Measurements from ENCODE around the gene DDX41.
"Not testable (repeated sequence)": the region's sequence is repeated elsewhere in the genome, so short reads cannot be mapped to it uniquely, and the experiment has no call there.

DDX41 gene

GRCh38 chr5:177516601-177517568 lies at the start of gene DDX41:
TSS of gene DDX41 (minus strand) at chr5:177516961. CDS start at chr5:177516945, 16 bp downstream.
- in situ Hi-C loops (cut with MboI; ENCODE audit: low sequenced_read_pairs), result no loop called here

GRCh38 chr5:177565046-177565445 lies 48.3 kb upstream of the DDX41 start:
- in situ Hi-C loops (cut with MboI; ENCODE audit: low sequenced_read_pairs), result no loop called here

DNA sequence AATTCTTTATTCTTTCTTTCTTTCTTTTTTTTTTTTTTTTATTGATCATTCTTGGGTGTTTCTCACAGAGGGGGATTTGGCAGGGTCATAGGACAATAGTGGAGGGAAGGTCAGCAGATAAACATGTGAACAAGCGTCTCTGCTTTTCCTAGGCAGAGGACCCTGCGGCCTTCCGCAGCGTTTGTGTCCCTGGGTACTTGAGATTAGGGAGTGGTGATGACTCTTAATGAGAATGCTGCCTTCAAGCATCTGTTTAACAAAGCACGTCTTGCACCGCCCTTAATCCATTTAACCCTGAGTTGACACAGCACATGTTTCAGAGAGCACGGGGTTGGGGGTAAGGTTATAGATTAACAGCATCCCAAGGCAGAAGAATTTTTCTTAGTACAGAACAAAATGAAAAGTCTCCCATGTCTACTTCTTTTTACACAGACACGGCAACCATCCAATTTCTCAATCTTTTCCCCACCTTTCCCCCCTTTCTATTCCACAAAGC lies 42.7 kb upstream of the DDX41 start:
- in situ Hi-C loops (cut with MboI; ENCODE audit: low sequenced_read_pairs), result not testable (repeated sequence)

- in situ Hi-C loops (cut with MboI; ENCODE audit: low sequenced_read_pairs), result no loop called here
Measured at GRCh38 chr5:177557796-177558195, 41.0 kb upstream of the DDX41 start.

DNA sequence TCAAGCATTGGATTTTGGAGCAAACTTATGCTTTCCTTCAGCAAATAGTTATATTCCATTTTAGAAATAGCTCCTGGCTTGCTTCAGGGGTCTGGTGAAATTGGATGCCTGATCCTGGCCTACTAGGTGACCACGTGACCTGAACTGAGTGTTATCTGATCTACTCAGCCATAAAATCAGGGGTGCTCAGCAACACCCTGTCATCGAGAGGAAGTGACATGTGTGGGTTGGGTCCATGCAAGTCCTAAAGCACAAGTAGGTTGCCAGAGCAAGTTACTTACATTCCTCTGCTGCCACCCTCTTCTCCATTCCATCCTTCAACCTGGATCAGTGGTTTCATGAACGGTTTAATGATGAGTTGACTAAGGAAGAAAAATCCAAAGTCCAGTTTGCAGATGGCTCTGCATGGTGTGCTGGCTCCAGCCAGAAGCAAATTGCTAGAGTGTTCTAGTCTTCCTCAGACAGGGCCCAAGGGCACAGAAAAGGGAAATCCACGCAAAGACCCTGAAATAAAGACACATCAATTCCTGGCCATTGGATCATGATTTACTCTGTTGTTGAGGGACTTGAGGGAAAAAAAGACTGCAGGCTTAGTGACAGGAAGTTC lies 40.4 kb upstream of the DDX41 start:
- in situ Hi-C loops (cut with MboI; ENCODE audit: low sequenced_read_pairs), result no loop called here

- in situ Hi-C loops (cut with MboI; ENCODE audit: low sequenced_read_pairs), result no loop called here
Measured at GRCh38 chr5:177555665-177556064, 38.9 kb upstream of the DDX41 start.

GRCh38 chr5:177555228-177555627 lies 38.5 kb upstream of the DDX41 start:
- in situ Hi-C loops (cut with MboI; ENCODE audit: low sequenced_read_pairs), result no loop called here

DNA sequence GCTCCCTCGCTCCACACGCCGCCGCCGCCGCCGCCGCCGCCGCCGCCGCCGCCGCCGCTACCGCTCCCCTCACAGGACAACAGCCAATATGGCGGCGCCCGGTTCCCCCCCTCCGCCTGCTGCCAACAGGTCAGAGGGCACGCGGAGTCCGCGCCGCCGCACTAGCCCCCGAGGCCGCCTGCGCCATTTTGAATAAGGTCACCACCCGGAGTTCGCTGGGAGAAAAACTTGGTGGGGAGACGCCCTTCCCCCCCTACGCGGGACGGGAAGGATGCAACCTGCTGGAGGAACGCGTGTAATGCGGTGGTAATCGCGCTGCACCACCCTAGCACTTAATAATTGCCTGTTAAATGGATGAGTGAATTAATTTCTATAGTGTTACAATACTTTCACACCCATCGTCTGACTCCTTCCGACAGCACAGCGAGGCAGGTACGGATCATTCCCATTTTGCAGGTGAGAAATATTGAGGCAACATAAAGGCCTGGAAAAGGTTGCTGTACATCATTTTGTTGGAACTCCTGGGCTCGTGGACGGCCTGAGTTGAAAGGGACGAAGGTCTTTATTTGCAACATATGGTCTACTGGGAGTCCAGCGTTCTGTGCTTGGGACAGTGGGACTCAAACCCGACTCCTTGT lies 37.8 kb upstream of the DDX41 start, which contains the start of gene FAM193B:
Gene FAM193B (minus strand): TSS at position 90 of the 638 bp plus-strand sequence. CDS start 105 bp downstream, outside the sequence.
- in situ Hi-C loops (cut with MboI; ENCODE audit: low sequenced_read_pairs), result no loop called here

DNA sequence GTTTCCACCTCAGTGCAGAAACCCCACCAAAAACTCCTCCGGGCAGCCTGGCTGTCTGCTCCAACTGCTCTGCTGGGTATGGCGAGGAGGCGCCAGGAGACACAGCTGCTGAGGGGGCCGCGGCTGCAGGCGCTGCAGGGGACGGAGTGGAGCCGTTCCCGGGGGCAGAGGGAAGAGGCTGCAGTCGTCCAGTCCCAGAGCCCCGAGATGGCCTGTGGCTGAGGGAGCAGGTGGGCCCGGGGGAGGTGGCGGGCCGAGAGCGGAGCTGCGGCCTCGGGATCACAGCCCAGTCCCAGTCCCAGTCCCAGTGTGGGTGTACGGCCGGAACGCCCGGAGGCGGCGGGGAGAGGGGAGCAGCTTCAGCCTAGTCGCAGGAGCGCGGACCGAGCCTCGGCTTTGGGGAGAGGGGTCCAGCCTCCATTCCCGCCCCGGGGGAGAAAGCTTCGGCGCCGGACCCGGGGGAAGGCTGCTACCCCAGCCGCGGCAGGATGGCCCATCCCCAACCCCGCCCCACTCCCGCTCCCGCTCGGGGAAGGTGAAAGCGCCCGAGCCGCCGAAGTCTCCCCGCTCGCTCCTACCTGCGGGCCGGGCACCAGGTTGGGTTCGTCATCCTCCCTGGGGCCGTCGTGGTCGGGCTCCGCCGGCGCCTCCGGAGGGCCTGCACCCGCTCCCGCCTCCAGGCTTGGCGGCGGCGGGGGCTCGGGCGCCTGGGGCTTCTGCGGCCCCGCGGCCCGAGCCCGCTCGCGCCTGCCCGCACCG lies 37.1 kb upstream of the DDX41 start:
- in situ Hi-C loops (cut with MboI; ENCODE audit: low sequenced_read_pairs), result no loop called here

- in situ Hi-C loops (cut with MboI; ENCODE audit: low sequenced_read_pairs), result no loop called here
Measured at GRCh38 chr5:177552839-177553455, 36.2 kb upstream of the DDX41 start.

GRCh38 chr5:177550122-177550521 lies 33.4 kb upstream of the DDX41 start:
- in situ Hi-C loops (cut with MboI; ENCODE audit: low sequenced_read_pairs), result no loop called here

DNA sequence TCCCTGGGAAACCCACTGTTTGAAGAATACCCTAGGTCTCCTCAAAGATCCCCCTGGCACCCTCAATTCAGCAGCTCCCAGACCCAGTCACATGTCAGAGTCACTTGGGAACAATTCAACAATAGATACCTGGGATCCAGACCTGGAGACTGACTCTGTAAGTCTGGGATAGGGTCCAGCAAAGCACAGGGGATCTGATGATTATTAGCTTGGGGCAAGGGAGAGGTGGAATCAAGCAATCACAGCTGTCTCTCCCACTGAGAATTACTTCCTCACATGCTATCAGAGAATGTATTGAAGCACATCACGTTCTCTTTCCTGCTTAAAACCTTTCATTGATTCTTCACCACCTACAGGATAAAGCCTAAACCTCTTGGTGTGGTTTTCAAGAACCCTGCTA lies 31.7 kb upstream of the DDX41 start:
- in situ Hi-C loops (cut with MboI; ENCODE audit: low sequenced_read_pairs), result no loop called here

GRCh38 chr5:177547736-177548135 lies 31.0 kb upstream of the DDX41 start:
- in situ Hi-C loops (cut with MboI; ENCODE audit: low sequenced_read_pairs), result no loop called here

DNA sequence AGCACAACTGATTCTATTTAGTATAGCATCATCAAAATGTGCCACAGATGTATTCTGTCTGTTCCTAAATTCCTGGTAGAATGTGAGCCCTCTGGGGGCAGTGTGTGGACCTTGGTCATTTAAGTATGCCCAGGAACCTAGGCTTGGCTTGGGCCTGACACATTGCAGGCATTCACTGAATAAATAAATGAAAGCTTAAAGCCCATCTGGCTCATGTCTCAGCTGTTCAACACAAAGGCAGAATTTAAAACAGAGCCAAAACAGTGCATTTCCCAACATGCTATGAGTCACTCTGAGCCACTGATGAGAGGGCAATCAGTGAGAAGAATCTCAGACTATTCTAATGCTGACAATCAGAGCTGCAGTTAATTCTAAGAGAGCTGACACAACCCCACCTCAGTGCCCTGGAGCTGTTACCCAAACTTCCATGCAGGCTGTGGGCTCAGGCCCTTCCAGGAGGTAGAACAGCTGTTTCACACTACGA lies 29.5 kb upstream of the DDX41 start:
- in situ Hi-C loops (cut with MboI; ENCODE audit: low sequenced_read_pairs), result no loop called here

GRCh38 chr5:177545487-177546257 lies 28.9 kb upstream of the DDX41 start:
- in situ Hi-C loops (cut with MboI; ENCODE audit: low sequenced_read_pairs), result no loop called here

DNA sequence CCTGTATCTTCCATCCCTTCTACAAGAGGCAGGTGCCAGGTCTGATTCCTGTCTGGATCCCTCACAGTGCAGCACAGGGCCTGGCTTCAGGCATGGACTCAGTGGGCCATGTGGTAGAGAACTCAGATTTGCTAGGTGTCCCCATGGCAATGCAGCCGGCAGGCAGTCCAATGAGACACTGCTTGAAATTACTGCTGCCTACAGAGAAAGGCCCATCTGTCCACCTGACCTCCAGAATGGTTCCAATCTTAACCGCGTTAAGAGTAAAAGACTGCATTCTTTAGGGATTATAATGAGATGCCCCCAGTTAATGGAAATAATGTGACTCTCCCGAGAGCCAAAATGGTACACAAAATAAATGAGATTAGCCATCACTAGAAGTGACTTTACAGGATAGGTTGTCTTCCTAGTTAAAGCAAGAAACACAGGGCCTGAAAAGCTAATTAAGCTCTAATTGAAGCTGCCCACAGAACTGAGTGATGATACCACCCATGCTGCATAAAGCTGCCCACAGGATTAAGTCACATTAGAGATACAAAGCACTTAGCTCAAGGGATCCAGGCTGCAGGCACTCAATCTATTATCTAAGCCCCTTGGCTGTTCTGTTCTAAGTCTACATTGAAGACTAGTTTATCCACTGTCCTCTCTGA lies 26.2 kb upstream of the DDX41 start:
- in situ Hi-C loops (cut with MboI; ENCODE audit: low sequenced_read_pairs), result no loop called here

DNA sequence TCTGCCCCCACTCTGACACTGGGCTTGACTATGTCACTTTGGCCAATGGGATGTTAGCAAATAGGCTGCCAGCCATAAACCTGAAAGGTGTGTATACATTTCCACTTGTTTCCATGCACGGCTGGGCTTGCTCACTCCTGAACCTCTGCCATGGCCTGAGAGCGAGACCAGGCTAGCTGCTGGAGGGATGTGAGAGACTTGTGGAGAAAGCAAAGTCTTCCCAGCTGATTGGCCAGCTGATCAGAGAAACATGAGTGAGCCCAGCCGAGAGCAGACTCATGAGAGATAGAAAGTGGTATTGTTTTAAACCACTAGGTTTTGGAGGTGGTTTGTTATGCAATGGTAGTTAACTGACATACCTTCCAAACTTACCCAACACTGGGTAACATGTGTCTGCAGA lies 23.7 kb upstream of the DDX41 start:
- in situ Hi-C loops (cut with MboI; ENCODE audit: low sequenced_read_pairs), result no loop called here

- in situ Hi-C loops (cut with MboI; ENCODE audit: low sequenced_read_pairs), result no loop called here
Measured at GRCh38 chr5:177539411-177539810, 22.6 kb upstream of the DDX41 start.

DNA sequence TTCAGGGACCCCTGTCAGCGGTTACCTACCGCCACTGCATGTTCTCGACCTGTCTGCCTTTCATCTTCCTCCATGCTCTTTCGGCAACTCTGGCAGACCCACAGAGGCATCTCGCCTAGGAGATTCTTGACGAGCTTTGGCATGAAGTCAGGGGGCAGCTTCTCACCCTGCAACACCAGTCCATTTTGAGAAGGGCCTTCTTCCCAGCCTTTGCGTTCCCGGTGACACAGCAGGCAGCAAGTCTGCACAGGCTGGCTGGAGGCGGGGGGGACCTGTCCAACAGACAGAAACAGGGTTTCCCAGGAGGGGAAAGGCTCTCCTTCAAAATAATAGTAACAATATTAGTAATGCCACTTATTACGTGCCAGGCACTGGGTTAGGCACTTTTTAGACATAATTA lies 22.1 kb upstream of the DDX41 start:
- in situ Hi-C loops (cut with MboI; ENCODE audit: low sequenced_read_pairs), result no loop called here
